ENCODE data around the gene ALPL.
"Not testable (repeated sequence)": the region's sequence is repeated elsewhere in the genome, so short reads cannot be mapped to it uniquely, and the experiment has no call there.

ALPL gene

GRCh38 chr1:21563971-21564370 is 54.7 kb downstream of the ALPL start:
- DNase-seq = no peak

GRCh38 chr1:21564521-21565095 is 55.4 kb downstream of the ALPL start:
- DNase-seq = no peak

- DNase-seq = no peak
These were observed 56.1 kb downstream of the ALPL start for GRCh38 chr1:21565285-21565684.

- not testable (repeated sequence) for DNase-seq
These were observed 57.1 kb downstream of the ALPL start for GRCh38 chr1:21566361-21566760.

- no peak for DNase-seq
These were observed 58.2 kb downstream of the ALPL start for GRCh38 chr1:21567241-21568005.

GRCh38 chr1:21568006-21568746 is 59.0 kb downstream of the ALPL start:
- no peak for DNase-seq

GRCh38 chr1:21568809-21569385 is 59.7 kb downstream of the ALPL start:
- no peak for DNase-seq

GRCh38 chr1:21569820-21570527 is 60.8 kb downstream of the ALPL start:
- no peak for DNase-seq

GRCh38 chr1:21570528-21570875 is 61.3 kb downstream of the ALPL start:
- DNase-seq = no peak

GRCh38 chr1:21570885-21571284 is 61.7 kb downstream of the ALPL start:
- no peak for DNase-seq

- no peak for DNase-seq
These were observed 63.0 kb downstream of the ALPL start for GRCh38 chr1:21572221-21572620.

GRCh38 chr1:21572735-21573277 is 63.6 kb downstream of the ALPL start:
- DNase-seq = no peak

- no peak for DNase-seq
These were observed 64.3 kb downstream of the ALPL start for GRCh38 chr1:21573475-21573874.

GRCh38 chr1:21573971-21574465 is 64.8 kb downstream of the ALPL start:
- peak; percentile 11 for DNase-seq

GRCh38 chr1:21574466-21575151 is 65.4 kb downstream of the ALPL start:
- no peak for DNase-seq

- DNase-seq = no peak
These were observed 66.2 kb downstream of the ALPL start for GRCh38 chr1:21575351-21575942.

GRCh38 chr1:21576031-21576797 is 67.0 kb downstream of the ALPL start:
- no peak for DNase-seq

GRCh38 chr1:21576798-21577187 is 67.6 kb downstream of the ALPL start:
- DNase-seq = no peak

GRCh38 chr1:21577324-21577723 is 68.1 kb downstream of the ALPL start:
- no peak for DNase-seq

GRCh38 chr1:21577933-21578332 is 68.7 kb downstream of the ALPL start:
- DNase-seq = no peak

- DNase-seq = no peak
These were observed 70.6 kb downstream of the ALPL start for GRCh38 chr1:21579791-21580190.
